Tibial nerve (tissue), 4 donors: ENCODE data around the gene PLXNB1. TPM values are rescaled to one million over a fixed set of nuclear protein-coding genes. Genes with fewer than 3 reads are reported as not detected.

Experiments used
- DNase-seq, 2 donors: peaks; one replicate each; pipeline ENCODE4 v3.0.0-alpha.2; 2019; ENCODE audit warnings: low spot score in 2 of 2
- H3K27ac ChIP-seq, 4 donors: fragments of 200-600 bp; sonication (generic) in 3 of 4; one replicate each; pipeline ENCODE4 v1.5.1; 2017 to 2019; ENCODE audit warnings: mild to moderate bottlenecking in 1 of 4
- H3K27me3 ChIP-seq, 2 donors: fragments of 200-600 bp; sonication (generic) in 1 of 2; one replicate each; pipeline versions ENCODE4 v1.5.1 to v1.6.0; 2017 to 2019
- H3K36me3 ChIP-seq, 3 donors: fragments of 200-600 bp; sonication (generic); one replicate each; pipeline ENCODE4 v1.5.1; 2018 to 2019
- H3K4me1 ChIP-seq, 4 donors: fragments of 200-600 bp; sonication (generic) in 3 of 4; one replicate each; pipeline ENCODE4 v1.5.1; 2017 to 2019
- H3K4me3 ChIP-seq, 4 donors: fragments of 200-600 bp; sonication (generic) in 3 of 4; one replicate each; pipeline ENCODE4 v1.5.1; 2017 to 2019; ENCODE audit warnings: mild to moderate bottlenecking in 1 of 4, moderate library complexity in 1 of 4
- H3K9me3 ChIP-seq, 4 donors: fragments of 200-600 bp; sonication (generic) in 3 of 4; one replicate each; pipeline ENCODE4 v1.5.1; 2017 to 2019
- CTCF ChIP-seq, 5 experiments: fragments of 200-600 bp in 3 of 5; fragments of 450-650 bp in 2 of 5; sonication (generic) in 3 of 5; IDR thresholded peaks; one replicate each; pipeline ENCODE4 v1.5.1; 2016 to 2019; ENCODE audit warnings: antibody characterized with exemption in 5 of 5, mild to moderate bottlenecking in 3 of 5, moderate library complexity in 2 of 5
- EP300 ChIP-seq, 2 donors: sonication (generic); formaldehyde crosslinking; IDR thresholded peaks; one replicate each; pipeline ENCODE4 v1.6.1; 2017; ENCODE audit warnings: antibody characterized with exemption in 2 of 2, mild to moderate bottlenecking in 1 of 2
- POLR2A ChIP-seq, 2 donors: fragments of 450-650 bp; IDR thresholded peaks; one replicate each; pipeline ENCODE4 v1.6.1; 2017; ENCODE audit warnings: antibody characterized with exemption in 2 of 2, mild to moderate bottlenecking in 2 of 2, moderate library complexity in 2 of 2
- WGBS, 2 donors: methylation state at CpG; one replicate each; pipeline ENCODE4 v1.1.5; 2018; 5-methylcytosine and 5-hydroxymethylcytosine counted together
- total RNA-seq, 4 donors: library from RNA; depleted of rRNA; stranded (reverse); fragments of >200 nt; gene quantifications; one replicate each; pipeline ENCODE4 v1.1.0, GENCODE V29; 2016

Gene PLXNB1
- total RNA-seq, 4 donors from 2014 or later: 216 to 379 (median 339) TPM

GRCh38 chr3:48472673-48472922 is 42.7 kb upstream of the PLXNB1 start:
- peak overlapping the region; percentile 70 to 82 (median 73) for H3K4me3 ChIP-seq
- TF ChIP-seq CTCF (IDR thresholded peaks at IDR 0.05): no peak
- no peak for TF ChIP-seq POLR2A (IDR thresholded peaks at IDR 0.05)
- no peak for TF ChIP-seq EP300 (IDR thresholded peaks at IDR 0.05)
- H3K9me3 ChIP-seq: no peaks in the 10 kb centered on the region
- peaks cover 0 to 41% (median 6%) of the 10 kb centered on the region in 3 donors for H3K36me3 ChIP-seq
- WGBS, 2 donors: 0 to 6% methylated on average over 4 to 5 of the region's 5 CpGs
- H3K27ac ChIP-seq: peak overlapping the region; percentile 97 to 100 (median 98)
- no peaks in the 10 kb centered on the region for H3K27me3 ChIP-seq
- H3K4me1 ChIP-seq: peaks cover 2 to 57% (median 44%) of the 10 kb centered on the region in 4 donors
- no peak for DNase-seq

GRCh38 chr3:48470286-48470685 is 40.4 kb upstream of the PLXNB1 start:
- peaks cover 2 to 73% (median 57%) of the 10 kb centered on the region in 4 donors for H3K4me1 ChIP-seq
- no peaks in the 10 kb centered on the region for H3K9me3 ChIP-seq
- H3K27me3 ChIP-seq: no peaks in the 10 kb centered on the region
- no peak overlapping the region for H3K4me3 ChIP-seq
- TF ChIP-seq POLR2A (IDR thresholded peaks at IDR 0.05) (no peak), CTCF (IDR thresholded peaks at IDR 0.05) (no peak), EP300 (IDR thresholded peaks at IDR 0.05) (no peak)
- H3K36me3 ChIP-seq: peaks cover 0 to 38% (median 6%) of the 10 kb centered on the region in 3 donors
- H3K27ac ChIP-seq: peak overlapping the region in 3 of 4 donors; percentile 65 to 98 (median 98)
- no peak for DNase-seq
- 0 to 60% methylated on average over 1 of the region's 1 CpG for WGBS, 2 donors

- peaks cover 2 to 76% (median 63%) of the 10 kb centered on the region in 4 donors for H3K4me1 ChIP-seq
- H3K27me3 ChIP-seq: no peaks in the 10 kb centered on the region
- H3K4me3 ChIP-seq: no peak overlapping the region
- WGBS, 2 donors: 85 to 87% methylated on average over 27 to 29 of the region's 29 CpGs
- TF ChIP-seq CTCF (IDR thresholded peaks at IDR 0.05) (no peak), EP300 (IDR thresholded peaks at IDR 0.05) (no peak), POLR2A (IDR thresholded peaks at IDR 0.05) (no peak)
- DNase-seq: no peak
- no peaks in the 10 kb centered on the region for H3K9me3 ChIP-seq
- peak overlapping the region; percentile 18 to 99 (median 98) for H3K27ac ChIP-seq
- H3K36me3 ChIP-seq: peaks cover 0 to 46% (median 6%) of the 10 kb centered on the region in 3 donors
Measured at GRCh38 chr3:48469046-48469915, 39.4 kb upstream of the PLXNB1 start.

- Histone ChIP-seq H3K4me1 (peaks cover 2 to 73% (median 63%) of the 10 kb centered on the region in 4 donors), H3K27ac (peak overlapping the region; percentile 18 to 99 (median 98)), H3K27me3 (no peaks in the 10 kb centered on the region), H3K36me3 (peaks cover 0 to 51% (median 6%) of the 10 kb centered on the region in 3 donors), H3K4me3 (no peak overlapping the region), H3K9me3 (no peaks in the 10 kb centered on the region)
- 68 to 78% methylated on average over 7 of the region's 8 CpGs for WGBS, 2 donors
- TF ChIP-seq EP300 (IDR thresholded peaks at IDR 0.05) (no peak), POLR2A (IDR thresholded peaks at IDR 0.05) (no peak), CTCF (IDR thresholded peaks at IDR 0.05) (no peak)
- no peak for DNase-seq
Measured at GRCh38 chr3:48468329-48468731, 38.4 kb upstream of the PLXNB1 start.
